ENCODE measurements around the gene CSRP3.

CSRP3 gene

DNA sequence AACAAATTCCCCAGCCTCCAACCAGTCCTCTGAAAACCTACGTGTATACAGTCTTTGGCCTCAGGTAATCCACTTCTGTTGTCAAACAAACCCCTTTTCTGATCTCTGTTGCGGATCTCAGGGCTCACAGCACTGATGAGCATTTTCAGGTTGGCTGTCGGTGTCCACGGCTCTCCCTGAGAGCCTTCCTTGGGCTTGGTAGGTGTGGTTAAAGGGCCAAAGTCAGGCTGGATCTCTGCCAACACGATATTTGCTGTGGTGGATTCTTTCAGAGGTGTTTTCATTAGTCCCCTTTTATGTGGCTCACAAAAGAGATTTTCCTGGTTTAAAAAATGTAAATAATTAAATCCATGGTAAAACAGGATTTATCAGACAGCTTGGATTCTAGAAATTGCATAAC is 36.0 kb upstream of the CSRP3 start:
- Histone ChIP-seq H3K9me3 (ENCODE audit: insufficient read depth, low read length) (no peaks in the 10 kb centered on the region), H3K36me3 (ENCODE audit: low read length) (peaks cover 62% of the 10 kb centered on the region), H3K27me3 (ENCODE audit: low read length) (no peaks in the 10 kb centered on the region), H3K4me2 (ENCODE audit: low read depth, low read length, poor library complexity, severe bottlenecking) (peak overlapping the region; percentile 97), H3F3A (ENCODE audit: insufficient read depth) (peaks cover 9% of the 10 kb centered on the region), H3K4me3 (ENCODE audit: insufficient read depth, low read length, poor library complexity, severe bottlenecking) (no peak overlapping the region), H3K9me2 (replicated peaks; ENCODE audit: insufficient read depth, low read length) (no peaks in the 10 kb centered on the region), H3K79me2 (ENCODE audit: insufficient read depth, low read length) (peaks cover 45% of the 10 kb centered on the region), H3K27ac (ENCODE audit: low read depth, low read length) (no peak overlapping the region), H2AFZ (ENCODE audit: low read depth, low read length, severe bottlenecking) (no peak overlapping the region), H4K20me1 (ENCODE audit: low read depth, low read length) (no peaks in the 10 kb centered on the region), H3K9ac (ENCODE audit: low read length) (no peak overlapping the region)
- no peak for TF ChIP-seq EZH2phosphoT487 (conservative IDR thresholded peaks at IDR 0.05; ENCODE audit: low read length)
- TF ChIP-seq, protein P1, sequence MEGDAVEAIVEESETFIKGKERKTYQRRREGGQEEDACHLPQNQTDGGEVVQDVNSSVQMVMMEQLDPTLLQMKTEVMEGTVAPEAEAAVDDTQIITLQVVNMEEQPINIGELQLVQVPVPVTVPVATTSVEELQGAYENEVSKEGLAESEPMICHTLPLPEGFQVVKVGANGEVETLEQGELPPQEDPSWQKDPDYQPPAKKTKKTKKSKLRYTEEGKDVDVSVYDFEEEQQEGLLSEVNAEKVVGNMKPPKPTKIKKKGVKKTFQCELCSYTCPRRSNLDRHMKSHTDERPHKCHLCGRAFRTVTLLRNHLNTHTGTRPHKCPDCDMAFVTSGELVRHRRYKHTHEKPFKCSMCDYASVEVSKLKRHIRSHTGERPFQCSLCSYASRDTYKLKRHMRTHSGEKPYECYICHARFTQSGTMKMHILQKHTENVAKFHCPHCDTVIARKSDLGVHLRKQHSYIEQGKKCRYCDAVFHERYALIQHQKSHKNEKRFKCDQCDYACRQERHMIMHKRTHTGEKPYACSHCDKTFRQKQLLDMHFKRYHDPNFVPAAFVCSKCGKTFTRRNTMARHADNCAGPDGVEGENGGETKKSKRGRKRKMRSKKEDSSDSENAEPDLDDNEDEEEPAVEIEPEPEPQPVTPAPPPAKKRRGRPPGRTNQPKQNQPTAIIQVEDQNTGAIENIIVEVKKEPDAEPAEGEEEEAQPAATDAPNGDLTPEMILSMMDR (IDR thresholded peaks at IDR 0.05; ENCODE audit: insufficient read depth, low read length, poor library complexity, severe bottlenecking): no peak

DNA sequence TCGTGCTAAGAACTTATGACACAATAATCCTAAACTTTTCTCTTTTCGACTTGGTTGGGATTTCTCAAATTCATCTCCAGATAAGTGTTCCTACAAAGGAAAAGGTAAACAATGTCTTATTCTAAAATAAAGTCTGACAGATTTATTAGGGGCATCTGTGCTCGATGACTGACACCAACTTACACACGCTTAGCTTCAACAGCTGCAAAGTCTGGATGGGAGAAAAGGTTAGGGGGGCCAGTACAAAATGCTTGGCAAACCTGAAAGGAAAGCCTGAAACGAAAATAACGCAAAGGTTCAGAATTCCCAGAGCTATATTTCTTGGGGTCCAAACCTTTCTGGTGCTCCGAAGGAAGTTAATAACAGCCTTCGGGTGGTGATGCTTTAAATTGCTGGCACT is 35.6 kb upstream of the CSRP3 start:
- Histone ChIP-seq H3K9me2 (replicated peaks; ENCODE audit: insufficient read depth, low read length) (no peaks in the 10 kb centered on the region), H3K27me3 (ENCODE audit: low read length) (no peaks in the 10 kb centered on the region), H3K4me3 (ENCODE audit: insufficient read depth, low read length, poor library complexity, severe bottlenecking) (no peak overlapping the region), H3K4me2 (ENCODE audit: low read depth, low read length, poor library complexity, severe bottlenecking) (no peak overlapping the region), H4K20me1 (ENCODE audit: low read depth, low read length) (no peaks in the 10 kb centered on the region), H3K79me2 (ENCODE audit: insufficient read depth, low read length) (peaks cover 45% of the 10 kb centered on the region), H3K9me3 (ENCODE audit: insufficient read depth, low read length) (no peaks in the 10 kb centered on the region), H2AFZ (ENCODE audit: low read depth, low read length, severe bottlenecking) (no peak overlapping the region), H3K9ac (ENCODE audit: low read length) (no peak overlapping the region), H3K36me3 (ENCODE audit: low read length) (peaks cover 67% of the 10 kb centered on the region), H3K27ac (ENCODE audit: low read depth, low read length) (no peak overlapping the region), H3F3A (ENCODE audit: insufficient read depth) (peaks cover 13% of the 10 kb centered on the region)
- TF ChIP-seq, protein P1 (IDR thresholded peaks at IDR 0.05; ENCODE audit: insufficient read depth, low read length, poor library complexity, severe bottlenecking): no peak
- TF ChIP-seq EZH2phosphoT487 (conservative IDR thresholded peaks at IDR 0.05; ENCODE audit: low read length): no peak

DNA sequence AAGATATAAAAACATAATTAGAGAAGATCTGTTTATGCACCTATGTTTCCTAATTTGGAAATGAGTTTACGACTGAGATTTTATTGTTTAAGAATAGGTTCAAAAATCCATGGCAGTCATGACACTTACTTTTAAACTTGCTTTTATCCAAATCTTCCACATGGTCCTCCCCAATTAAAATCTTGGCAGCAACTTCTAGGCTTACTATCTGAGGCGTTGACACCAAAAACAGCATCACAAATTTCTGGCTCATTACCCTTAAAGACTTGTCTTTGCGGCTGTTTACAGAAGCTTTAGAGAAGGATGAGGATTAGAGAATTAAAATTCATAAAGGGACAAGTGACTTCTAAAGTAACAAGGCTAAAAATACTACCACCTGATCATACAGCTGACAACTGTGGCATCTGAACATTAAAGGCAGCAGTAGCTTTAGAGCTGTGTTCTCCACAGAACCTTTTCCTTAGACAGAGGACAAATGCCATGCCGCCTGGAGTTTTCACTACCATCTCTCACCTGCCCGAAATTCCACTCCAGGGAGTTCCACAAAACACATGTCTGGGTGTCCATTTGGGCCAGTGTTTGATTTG is 32.5 kb upstream of the CSRP3 start:
- no peaks in the 10 kb centered on the region for H4K20me1 ChIP-seq (ENCODE audit: low read depth, low read length)
- no peak overlapping the region for H3K4me2 ChIP-seq (ENCODE audit: low read depth, low read length, poor library complexity, severe bottlenecking)
- no peaks in the 10 kb centered on the region for H3K9me3 ChIP-seq (ENCODE audit: insufficient read depth, low read length)
- no peak overlapping the region for H3K9ac ChIP-seq (ENCODE audit: low read length)
- no peak overlapping the region for H3K27ac ChIP-seq (ENCODE audit: low read depth, low read length)
- no peak overlapping the region for H2AFZ ChIP-seq (ENCODE audit: low read depth, low read length, severe bottlenecking)
- peaks cover 89% of the 10 kb centered on the region for H3K36me3 ChIP-seq (ENCODE audit: low read length)
- H3K79me2 ChIP-seq (ENCODE audit: insufficient read depth, low read length): peaks cover 32% of the 10 kb centered on the region
- H3K4me3 ChIP-seq (ENCODE audit: insufficient read depth, low read length, poor library complexity, severe bottlenecking): no peak overlapping the region
- TF ChIP-seq EZH2phosphoT487 (conservative IDR thresholded peaks at IDR 0.05; ENCODE audit: low read length): no peak
- TF ChIP-seq, protein P1 (IDR thresholded peaks at IDR 0.05; ENCODE audit: insufficient read depth, low read length, poor library complexity, severe bottlenecking): no peak
- H3F3A ChIP-seq (ENCODE audit: insufficient read depth): peaks cover 15% of the 10 kb centered on the region
- H3K27me3 ChIP-seq (ENCODE audit: low read length): no peaks in the 10 kb centered on the region
- no peaks in the 10 kb centered on the region for H3K9me2 ChIP-seq (replicated peaks; ENCODE audit: insufficient read depth, low read length)

All from SU-DHL-6 (cell line).